Measurements from ENCODE around the gene PDIA5.

DNA sequence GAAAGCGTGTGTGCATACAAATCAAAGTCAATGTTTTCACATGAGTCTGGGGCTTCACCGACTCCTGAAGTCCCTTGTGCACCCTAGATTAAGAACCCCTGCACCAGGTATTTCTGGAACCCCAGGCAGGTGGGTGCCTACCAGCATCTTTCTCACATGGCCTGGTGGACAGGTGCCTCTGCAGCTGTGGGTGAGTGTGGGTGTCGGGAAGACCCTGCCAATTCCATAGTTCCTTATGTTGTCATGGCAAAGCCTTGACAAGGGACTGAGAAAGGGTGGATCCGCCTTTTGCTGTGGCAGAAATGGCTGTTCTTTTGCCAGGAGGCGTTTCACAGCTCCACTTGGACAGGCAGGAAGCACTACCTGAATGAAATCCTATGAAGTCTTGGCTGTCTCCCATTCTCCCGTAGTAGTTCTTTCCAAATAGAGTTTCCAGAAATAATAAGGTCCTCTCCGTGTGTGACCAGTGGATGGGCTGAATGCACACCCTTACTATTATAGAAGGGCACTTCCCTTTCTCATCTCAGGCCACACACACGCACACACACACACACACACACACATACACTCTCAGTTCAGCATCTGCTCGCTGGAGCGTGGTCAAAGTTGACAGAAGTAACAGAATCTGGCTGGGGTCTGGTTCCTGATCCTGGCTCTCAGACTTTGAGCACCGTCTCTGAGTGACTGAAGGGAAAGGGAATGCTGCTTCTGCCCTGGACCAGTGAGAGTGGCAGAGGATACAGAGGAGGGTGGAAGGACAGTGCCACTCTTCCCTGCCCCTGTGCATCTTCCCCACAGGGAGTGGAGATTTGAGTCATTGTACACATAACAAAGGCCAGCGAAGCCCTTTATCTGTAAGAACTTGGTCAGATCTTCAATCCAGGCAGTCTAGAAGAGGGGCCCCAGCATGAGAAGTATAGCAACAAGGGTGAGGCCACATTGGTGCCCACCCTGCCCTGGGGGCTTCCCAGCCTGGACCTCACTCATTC lies 38.7 kb downstream of the PDIA5 start:
- TF ChIP-seq CTCF (IDR thresholded peaks at IDR 0.05) (no peak), POLR2A (IDR thresholded peaks at IDR 0.05) (no peak)
